GM19023 (cell line): ENCODE measurements around the gene NLGN2.

Experiments
- ATAC-seq: cut with Tn5 transposase; IDR thresholded peaks from one replicate; pipeline ENCODE4 v1.9.1; 2021; ENCODE audit warnings: mild to moderate bottlenecking, moderate library complexity; ENCODE audit not compliant: unreplicated experiment

The NLGN2 gene

DNA sequence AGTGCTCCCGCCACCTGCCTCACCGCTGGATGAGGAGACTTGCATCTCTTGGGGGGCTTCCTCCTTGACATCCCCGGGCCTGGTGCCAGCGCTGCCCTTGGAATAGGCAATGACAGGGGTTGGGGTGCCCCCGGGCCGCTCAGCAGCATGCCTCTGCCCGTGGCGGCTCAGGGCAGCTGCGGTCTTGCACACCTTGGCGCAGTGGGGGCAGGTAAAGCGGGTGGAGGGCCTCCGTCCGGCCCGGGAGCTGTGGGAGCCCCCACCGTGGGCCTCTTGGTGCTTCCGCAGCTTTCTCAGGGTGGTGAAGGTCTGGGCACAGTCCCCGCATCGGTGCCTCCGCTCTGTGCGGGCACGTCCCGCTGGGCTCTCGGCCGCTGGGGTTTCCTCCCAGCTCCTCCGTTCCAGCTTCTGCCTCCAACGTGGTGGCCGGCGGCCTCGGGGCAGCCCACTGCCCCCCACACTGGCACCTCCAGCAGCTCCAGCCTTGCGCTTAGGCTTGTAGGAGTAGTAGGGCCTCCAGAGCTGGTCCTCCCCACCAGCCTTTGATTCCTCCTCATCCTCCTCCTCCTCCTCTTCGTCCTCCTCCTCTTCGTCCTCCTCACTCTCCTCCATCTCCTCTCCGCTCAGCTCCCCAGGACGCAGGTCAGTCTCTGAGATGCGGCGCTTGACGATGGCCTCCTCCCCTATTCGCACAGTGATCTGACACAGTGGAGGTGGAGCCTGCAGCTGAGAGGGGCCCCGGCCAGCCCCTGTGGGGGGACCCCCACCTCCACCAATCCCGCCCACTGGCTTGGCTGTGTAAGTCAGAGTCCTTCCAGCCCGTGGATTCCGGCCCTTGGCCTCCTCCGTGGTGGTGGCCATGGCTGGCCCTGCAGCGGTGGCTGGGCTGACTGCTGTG lies 55.1 kb downstream of the NLGN2 start:
- no peak for ATAC-seq

GRCh38 chr17:7463372-7463846 lies 55.8 kb downstream of the NLGN2 start:
- no peak for ATAC-seq

- ATAC-seq = no peak
Measured at GRCh38 chr17:7464081-7464480, 56.4 kb downstream of the NLGN2 start.

- no peak for ATAC-seq
Measured at GRCh38 chr17:7465597-7466275, 58.1 kb downstream of the NLGN2 start.

DNA sequence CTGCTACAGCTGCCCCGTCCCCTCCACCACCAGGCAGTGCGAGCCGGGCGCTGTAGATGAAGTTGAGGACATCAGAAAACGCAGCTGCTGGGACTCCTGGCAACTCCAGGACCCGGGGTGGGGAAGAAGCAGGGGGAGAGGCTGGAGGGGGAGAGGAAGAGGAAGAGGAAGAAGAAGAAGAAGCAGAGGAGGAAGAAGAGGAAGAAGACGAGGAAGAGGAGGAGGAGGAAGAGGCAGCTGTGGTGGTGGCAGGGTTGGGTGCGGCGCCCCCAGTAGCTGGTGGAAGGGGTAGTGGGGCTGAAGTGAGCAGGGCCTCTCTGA lies 58.6 kb downstream of the NLGN2 start:
- no peak for ATAC-seq

GRCh38 chr17:7466639-7467341 lies 59.1 kb downstream of the NLGN2 start:
- no peak for ATAC-seq

GRCh38 chr17:7467498-7467897 lies 59.9 kb downstream of the NLGN2 start:
- ATAC-seq = no peak

GRCh38 chr17:7468290-7468689 lies 60.6 kb downstream of the NLGN2 start:
- no peak for ATAC-seq

DNA sequence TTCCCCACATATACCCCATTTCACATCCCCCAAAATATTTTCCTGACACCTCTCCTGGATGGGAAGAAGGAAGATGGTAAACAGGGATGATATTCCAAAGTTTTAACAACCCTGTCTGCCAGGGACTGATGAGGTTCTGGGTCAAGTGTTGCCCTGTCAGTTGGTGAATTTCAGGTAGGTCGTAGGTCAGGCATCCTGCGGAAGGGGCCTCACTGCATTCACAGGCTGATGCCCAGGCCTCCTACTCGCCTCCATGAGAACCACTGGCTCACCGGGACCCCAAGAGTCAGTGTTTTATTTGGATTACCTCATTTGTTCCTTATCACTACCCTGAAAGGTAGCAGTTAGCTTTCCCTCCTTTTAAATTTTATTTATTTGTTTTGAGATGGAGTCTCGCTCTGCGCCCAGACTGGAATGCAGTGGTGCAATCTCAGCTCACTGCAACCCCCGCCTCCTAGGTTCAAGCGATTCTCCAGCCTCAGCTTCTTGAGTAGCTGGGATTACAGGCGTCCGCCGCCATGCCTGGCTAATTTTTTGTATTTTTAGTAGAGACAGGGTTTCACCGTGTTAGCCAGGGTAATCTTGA lies 61.3 kb downstream of the NLGN2 start:
- ATAC-seq = no peak
